Cardiac fibroblast (primary cell): ENCODE measurements around the gene CDKN2D.

Experiments used
- DNase-seq, 2 donors: peaks; one replicate each; pipeline versions ENCODE4 v3.0.0 to v3.0.0-alpha.2; 2010; ENCODE audit warnings: low read depth in 2 of 2
- H3K4me3 ChIP-seq, 2 donors: replicated peaks in 1 of 2; 1 replicate in 1 of 2; 2 replicates in 1 of 2; pipeline ENCODE4 v1.5.1; 2011; ENCODE audit warnings: low read depth in 2 of 2, low read length in 2 of 2, mild to moderate bottlenecking in 2 of 2, moderate library complexity in 1 of 2
- CTCF ChIP-seq: IDR thresholded peaks from one replicate; pipeline ENCODE4 v1.5.1; 2011; ENCODE audit warnings: low read depth, mild to moderate bottlenecking, low read length, inconsistent platforms

CDKN2D gene

GRCh38 chr19:10568826-10569651 lies at the start of gene CDKN2D:
Gene CDKN2D (minus strand): TSS chr19:10568979. CDS start chr19:10568653, 326 bp downstream.
- peak within 1 kb of the TSS; percentile 73 for H3K4me3 ChIP-seq
- peak; percentile 100 for DNase-seq
- no peak for TF ChIP-seq CTCF

- no peak for TF ChIP-seq CTCF
- no peak overlapping the region for H3K4me3 ChIP-seq
- peak; percentile 54 to 71 for DNase-seq
Observed at GRCh38 chr19:10617409-10618121, 48.8 kb upstream of the CDKN2D start.

GRCh38 chr19:10615429-10616023 lies 46.7 kb upstream of the CDKN2D start:
- no peak overlapping the region for H3K4me3 ChIP-seq
- no peak for DNase-seq
- no peak for TF ChIP-seq CTCF

- H3K4me3 ChIP-seq = no peak overlapping the region
- peak in 1 of 2 donors; percentile 36 for DNase-seq
- no peak for TF ChIP-seq CTCF
Observed at GRCh38 chr19:10612499-10613119, 43.8 kb upstream of the CDKN2D start.

GRCh38 chr19:10611907-10612306 lies 43.1 kb upstream of the CDKN2D start:
- no peak for TF ChIP-seq CTCF
- DNase-seq = no peak
- no peak overlapping the region for H3K4me3 ChIP-seq

- no peak for DNase-seq
- no peak overlapping the region for H3K4me3 ChIP-seq
- TF ChIP-seq CTCF = no peak
Observed at GRCh38 chr19:10604460-10604980, 35.7 kb upstream of the CDKN2D start.
